GM18505 (cell line): ENCODE measurements around the gene DNMT1.
"Not testable (repeated sequence)": the region's sequence is repeated elsewhere in the genome, so short reads cannot be mapped to it uniquely, and the experiment has no call there.

Experiments
- ATAC-seq: cut with Tn5 transposase; IDR thresholded peaks from one replicate; pipeline ENCODE4 v1.9.1; 2021; ENCODE audit not compliant: unreplicated experiment
- POLR2A ChIP-seq: IDR thresholded peaks from 4 replicates; pipeline ENCODE4 v1.6.1; 2011; ENCODE audit warnings: borderline replicate concordance; ENCODE audit not compliant: insufficient read depth, insufficient read length; ENCODE audit errors: extremely low read depth

The DNMT1 gene

GRCh38 chr19:10184636-10185035 is 10.1 kb downstream of the DNMT1 start:
- no peak for TF ChIP-seq POLR2A
- no peak for ATAC-seq

GRCh38 chr19:10183926-10184325 is 10.8 kb downstream of the DNMT1 start:
- no peak for TF ChIP-seq POLR2A
- no peak for ATAC-seq

DNA sequence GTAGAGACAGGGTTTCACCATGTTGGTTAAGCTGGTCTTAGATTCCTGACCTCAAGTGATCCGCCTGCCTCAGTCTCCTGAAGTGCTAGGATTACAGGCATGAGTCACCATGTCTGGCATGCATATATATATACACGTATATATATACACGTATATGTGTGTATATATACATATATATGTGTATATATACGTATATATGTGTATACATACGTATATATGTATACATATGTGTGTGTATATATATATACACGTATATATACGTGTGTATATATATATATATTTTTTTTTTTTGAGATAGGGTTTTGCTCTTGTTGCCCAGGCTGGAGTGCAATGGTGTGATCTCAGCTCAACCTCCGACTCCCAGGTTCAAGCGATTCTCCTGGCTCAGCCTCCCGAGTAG is 11.9 kb downstream of the DNMT1 start:
- TF ChIP-seq POLR2A, result no peak
- ATAC-seq, result no peak

DNA sequence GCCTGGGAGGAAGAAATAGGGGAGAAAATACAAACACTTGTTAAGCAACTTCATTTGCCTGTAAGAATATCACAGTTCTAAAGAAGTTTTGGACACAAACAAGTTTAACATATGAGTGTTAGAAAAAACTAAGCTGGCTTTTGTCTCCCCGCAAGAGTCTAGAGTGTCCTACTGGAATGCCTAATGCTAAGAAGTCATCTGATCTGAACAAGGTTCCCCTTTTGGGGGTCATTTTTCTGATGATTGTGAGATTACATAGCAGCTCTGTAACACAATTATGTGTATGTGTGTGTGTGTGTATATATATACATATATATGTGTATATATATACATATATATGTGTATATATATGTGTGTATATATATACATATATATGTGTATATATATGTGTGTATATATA is 12.7 kb downstream of the DNMT1 start:
- no peak for ATAC-seq

GRCh38 chr19:10180459-10180858 is 14.3 kb downstream of the DNMT1 start:
- ATAC-seq, result no peak
- TF ChIP-seq POLR2A, result no peak

More for the DNA sequence above, 12.7 kb downstream of the DNMT1 start:
- TF ChIP-seq POLR2A, result no peak

GRCh38 chr19:10180024-10180423 is 14.7 kb downstream of the DNMT1 start:
- ATAC-seq, result not testable (repeated sequence)

DNA sequence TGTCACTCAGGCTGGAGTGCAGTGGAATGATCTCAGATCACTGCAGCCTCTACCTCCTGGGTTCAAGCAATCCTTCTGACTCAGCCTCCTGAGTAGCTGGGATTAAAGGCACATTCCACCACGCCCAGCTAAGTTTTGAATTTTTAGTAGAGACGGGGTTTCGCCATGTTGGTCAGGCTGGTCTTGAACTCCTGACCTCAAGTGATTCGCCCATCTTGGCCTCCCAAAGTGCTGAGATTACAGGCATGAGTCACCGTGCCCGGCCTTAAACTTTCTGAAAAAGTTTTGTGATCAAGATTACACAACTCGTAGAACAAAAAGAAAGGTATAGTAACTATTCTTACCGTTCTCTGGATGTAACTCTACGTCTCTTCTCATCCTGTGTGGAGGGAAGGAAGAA is 21.2 kb downstream of the DNMT1 start:
- TF ChIP-seq POLR2A, result no peak
- ATAC-seq, result no peak

GRCh38 chr19:10168386-10168948 is 26.3 kb downstream of the DNMT1 start:
- no peak for ATAC-seq
- TF ChIP-seq POLR2A, result no peak

DNA sequence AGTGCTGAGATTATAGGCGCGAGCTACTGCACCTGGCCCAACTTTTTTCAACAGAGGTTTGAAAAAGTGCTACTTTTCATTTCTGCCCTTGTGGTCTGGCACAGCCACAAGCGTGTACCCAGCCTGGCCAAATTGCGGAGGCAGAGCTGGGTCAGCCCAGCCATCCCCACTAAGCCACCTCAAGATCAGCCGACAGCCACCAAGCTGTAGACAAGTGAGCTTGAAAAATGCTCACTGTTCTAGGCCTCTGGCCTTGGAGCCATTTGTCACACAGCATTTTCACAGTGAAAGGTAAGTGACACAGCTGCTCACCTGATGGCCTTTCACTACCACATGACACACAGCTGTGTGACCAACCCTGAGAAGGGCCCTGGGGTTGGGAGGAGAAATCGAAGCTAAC is 27.3 kb downstream of the DNMT1 start:
- ATAC-seq, result no peak
- TF ChIP-seq POLR2A, result no peak

- ATAC-seq, result not testable (repeated sequence)
Observed at GRCh38 chr19:10166501-10166900, 28.3 kb downstream of the DNMT1 start.

DNA sequence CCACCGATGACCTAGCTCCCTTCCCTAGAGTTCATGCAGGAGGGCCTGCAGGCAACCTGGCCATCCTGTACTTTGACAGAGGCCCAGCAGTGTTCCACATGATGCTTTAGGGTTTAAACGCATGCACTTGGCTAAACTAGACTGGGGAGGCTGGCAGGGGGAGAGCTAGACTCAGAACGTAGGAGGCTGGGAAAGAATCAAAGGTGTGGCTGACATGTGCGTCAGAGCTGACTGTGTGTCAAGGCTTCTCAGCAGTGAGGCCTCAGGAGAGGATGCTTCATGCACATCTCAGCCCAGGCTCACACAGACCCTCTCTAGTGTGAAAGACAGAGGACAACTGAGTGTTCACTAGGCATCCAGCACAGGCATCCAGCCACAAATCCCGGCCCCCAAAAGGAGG is 28.7 kb downstream of the DNMT1 start:
- no peak for TF ChIP-seq POLR2A
- ATAC-seq, result no peak

- TF ChIP-seq POLR2A, result no peak
- ATAC-seq, result no peak
Observed at GRCh38 chr19:10163536-10163935, 31.2 kb downstream of the DNMT1 start.

- TF ChIP-seq POLR2A, result no peak
- no peak for ATAC-seq
Observed at GRCh38 chr19:10159610-10160009, 35.1 kb downstream of the DNMT1 start.

DNA sequence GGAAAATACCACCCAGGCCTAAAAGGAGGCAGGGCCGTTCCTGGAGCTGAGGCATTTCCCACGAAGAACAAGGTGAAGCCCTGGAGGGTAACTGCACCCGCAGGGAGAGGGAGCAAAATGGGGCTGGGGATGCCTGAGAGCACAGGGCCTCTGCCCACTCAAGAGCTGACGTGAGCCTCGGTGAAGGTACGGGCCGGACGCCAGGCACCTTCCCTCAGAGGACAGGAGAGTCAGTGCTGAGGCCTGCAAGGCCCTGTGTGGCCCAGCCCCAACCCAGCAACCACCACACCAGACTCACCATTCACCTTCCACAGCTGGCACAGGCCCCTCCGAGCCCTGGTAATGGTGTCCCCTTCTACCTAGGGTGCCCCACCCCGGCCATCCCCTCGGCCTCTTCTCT is 36.3 kb downstream of the DNMT1 start:
- no peak for ATAC-seq
- TF ChIP-seq POLR2A, result no peak

GRCh38 chr19:10158071-10158470 is 36.7 kb downstream of the DNMT1 start:
- no peak for ATAC-seq
- TF ChIP-seq POLR2A, result no peak

- TF ChIP-seq POLR2A, result no peak
- ATAC-seq, result no peak
Observed at GRCh38 chr19:10155839-10156238, 38.9 kb downstream of the DNMT1 start.

GRCh38 chr19:10152100-10152499 is 42.7 kb downstream of the DNMT1 start:
- ATAC-seq, result no peak
- no peak for TF ChIP-seq POLR2A
